Measurements from ENCODE around the gene ABCC9.

DNA sequence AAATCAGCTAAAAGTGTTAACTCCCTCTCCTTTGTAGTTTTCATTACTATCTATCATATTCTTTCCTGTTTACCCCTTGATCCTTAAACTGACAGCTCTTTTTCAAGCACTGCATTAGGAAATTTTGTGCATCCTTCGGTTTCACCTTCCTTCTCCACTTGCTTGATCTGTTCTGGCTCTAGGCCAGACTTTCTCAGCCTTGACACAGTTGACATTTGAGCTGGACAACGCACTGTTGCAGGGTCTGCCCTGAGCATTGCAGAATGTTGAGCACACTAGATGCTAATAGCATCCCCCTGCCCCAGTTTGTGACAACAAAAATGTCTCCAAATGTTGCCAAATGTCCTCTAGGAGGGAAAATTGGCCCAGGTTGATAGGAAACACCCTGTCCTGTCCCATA lies 91.3 kb downstream of the ABCC9 start:
- TF ChIP-seq, protein P1, sequence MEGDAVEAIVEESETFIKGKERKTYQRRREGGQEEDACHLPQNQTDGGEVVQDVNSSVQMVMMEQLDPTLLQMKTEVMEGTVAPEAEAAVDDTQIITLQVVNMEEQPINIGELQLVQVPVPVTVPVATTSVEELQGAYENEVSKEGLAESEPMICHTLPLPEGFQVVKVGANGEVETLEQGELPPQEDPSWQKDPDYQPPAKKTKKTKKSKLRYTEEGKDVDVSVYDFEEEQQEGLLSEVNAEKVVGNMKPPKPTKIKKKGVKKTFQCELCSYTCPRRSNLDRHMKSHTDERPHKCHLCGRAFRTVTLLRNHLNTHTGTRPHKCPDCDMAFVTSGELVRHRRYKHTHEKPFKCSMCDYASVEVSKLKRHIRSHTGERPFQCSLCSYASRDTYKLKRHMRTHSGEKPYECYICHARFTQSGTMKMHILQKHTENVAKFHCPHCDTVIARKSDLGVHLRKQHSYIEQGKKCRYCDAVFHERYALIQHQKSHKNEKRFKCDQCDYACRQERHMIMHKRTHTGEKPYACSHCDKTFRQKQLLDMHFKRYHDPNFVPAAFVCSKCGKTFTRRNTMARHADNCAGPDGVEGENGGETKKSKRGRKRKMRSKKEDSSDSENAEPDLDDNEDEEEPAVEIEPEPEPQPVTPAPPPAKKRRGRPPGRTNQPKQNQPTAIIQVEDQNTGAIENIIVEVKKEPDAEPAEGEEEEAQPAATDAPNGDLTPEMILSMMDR (IDR thresholded peaks at IDR 0.05; ENCODE audit: low read depth, low read length), result no peak
- TF ChIP-seq MYC (IDR thresholded peaks at IDR 0.05; ENCODE audit: low read depth, low read length) (no peak), POLR2A (IDR thresholded peaks at IDR 0.05; ENCODE audit: extremely low read depth, insufficient read length) (no peak)
- TF ChIP-seq, protein P2, sequence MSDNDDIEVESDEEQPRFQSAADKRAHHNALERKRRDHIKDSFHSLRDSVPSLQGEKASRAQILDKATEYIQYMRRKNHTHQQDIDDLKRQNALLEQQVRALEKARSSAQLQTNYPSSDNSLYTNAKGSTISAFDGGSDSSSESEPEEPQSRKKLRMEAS (IDR thresholded peaks at IDR 0.05; ENCODE audit: low read depth, low read length), result no peak

All from NB4 (cell line).